Astrocyte (in vitro differentiated cells and primary cell): Measurements from ENCODE around the gene PTPRK. TPM values are rescaled to one million over a fixed set of nuclear protein-coding genes. Genes with fewer than 3 reads are reported as not detected.

Source experiments
- DNase-seq: peaks from one replicate; pipeline ENCODE4 v3.0.0-alpha.2; 2010; ENCODE audit warnings: low read depth
- FAIRE-seq: peaks from 2 replicates; lab custom pipeline; 2011; peaks lifted over from hg19 to GRCh38; lab: Jason Lieb, UNC
- H2AFZ ChIP-seq: 2 replicates; pipeline ENCODE4 v1.6.0; 2012; ENCODE audit warnings: low read depth, low read length, inconsistent platforms
- H3K27ac ChIP-seq: 2 replicates; pipeline ENCODE4 v1.5.1; 2011; ENCODE audit warnings: low read depth, low read length, inconsistent platforms
- H3K27me3 ChIP-seq: 2 replicates; pipeline ENCODE4 v1.6.0; 2011; ENCODE audit warnings: low read length, inconsistent platforms; ENCODE audit not compliant: insufficient read depth
- H3K36me3 ChIP-seq: 2 replicates; pipeline ENCODE4 v1.5.1; 2011; ENCODE audit warnings: low read length, inconsistent platforms; ENCODE audit not compliant: insufficient read depth
- H3K4me1 ChIP-seq: 2 replicates; pipeline ENCODE4 v1.5.1; 2011; ENCODE audit warnings: low read length, inconsistent platforms; ENCODE audit not compliant: insufficient read depth
- H3K4me2 ChIP-seq: 2 replicates; pipeline ENCODE4 v1.6.0; 2012; ENCODE audit warnings: low read length, inconsistent platforms
- H3K4me3 ChIP-seq: 2 replicates; pipeline ENCODE4 v1.5.1; 2011; ENCODE audit warnings: low read depth, mild to moderate bottlenecking, low read length, inconsistent platforms; ENCODE audit not compliant: insufficient read depth
- H3K79me2 ChIP-seq: 2 replicates; pipeline ENCODE4 v1.6.0; 2012; ENCODE audit warnings: mild to moderate bottlenecking, low read length, inconsistent platforms; ENCODE audit not compliant: insufficient read depth
- H3K9ac ChIP-seq: 2 replicates; pipeline ENCODE4 v1.6.0; 2012; ENCODE audit warnings: mild to moderate bottlenecking, low read length, inconsistent platforms
- H3K9me3 ChIP-seq: 2 replicates; pipeline ENCODE4 v1.5.1; 2012; ENCODE audit warnings: low read depth, mild to moderate bottlenecking, low read length, inconsistent platforms; ENCODE audit not compliant: insufficient read depth
- H4K20me1 ChIP-seq: 2 replicates; pipeline ENCODE4 v1.6.0; 2012; ENCODE audit warnings: low read length, inconsistent platforms; ENCODE audit not compliant: insufficient read depth
- H3K27ac Mint-ChIP-seq: one replicate; pipeline ENCODE4 v1.8.0; 2021; ENCODE audit warnings: mild to moderate bottlenecking, mixed read lengths; ENCODE audit not compliant: unreplicated experiment
- H3K27me3 Mint-ChIP-seq: one replicate; pipeline ENCODE4 v1.8.0; 2021; ENCODE audit warnings: low read depth, mixed read lengths; ENCODE audit not compliant: unreplicated experiment
- H3K36me3 Mint-ChIP-seq: one replicate; pipeline ENCODE4 v1.8.0; 2021; ENCODE audit warnings: low read depth, mixed read lengths; ENCODE audit not compliant: unreplicated experiment
- H3K4me1 Mint-ChIP-seq: one replicate; pipeline ENCODE4 v1.8.0; 2021; ENCODE audit warnings: low read depth, mixed read lengths; ENCODE audit not compliant: unreplicated experiment
- H3K4me3 Mint-ChIP-seq: one replicate; pipeline ENCODE4 v1.8.0; 2021; ENCODE audit warnings: mild to moderate bottlenecking, moderate library complexity, mixed read lengths; ENCODE audit not compliant: unreplicated experiment
- H3K9me3 Mint-ChIP-seq: one replicate; pipeline ENCODE4 v1.8.0; 2021; ENCODE audit warnings: mild to moderate bottlenecking, mixed read lengths; ENCODE audit not compliant: unreplicated experiment
- CTCF ChIP-seq: IDR thresholded peaks from 2 replicates; pipeline ENCODE4 v1.5.1; 2011; ENCODE audit warnings: low read depth, mild to moderate bottlenecking, inconsistent platforms, low read length, moderate library complexity; ENCODE audit not compliant: insufficient read depth
- EZH2 ChIP-seq: IDR thresholded peaks from 2 replicates; pipeline ENCODE4 v1.6.1; 2012; ENCODE audit warnings: mild to moderate bottlenecking, low read length, inconsistent platforms; ENCODE audit not compliant: insufficient read depth
- total RNA-seq: library from RNA; stranded (reverse); gene quantifications from 2 replicates; pipeline ENCODE4 v1.2.1, GENCODE V29; 2021

PTPRK gene
- total RNA-seq, 1 donor from 2014 or later: 159 TPM

- H3K9me3 Mint-ChIP-seq: no peaks in the 10 kb centered on the region
- H3K27ac Mint-ChIP-seq: peak overlapping the region; percentile 97
- H3K27ac ChIP-seq: peak overlapping the region; percentile 100
- peak overlapping the region; percentile 99 for H3K9ac ChIP-seq
- H3K4me3 ChIP-seq: peak overlapping the region; percentile 90
- DNase-seq: peak; percentile 45
- H3K79me2 ChIP-seq: peaks cover 60% of the 10 kb centered on the region
- peaks cover 35% of the 10 kb centered on the region for H3K4me1 Mint-ChIP-seq
- TF ChIP-seq CTCF (peak; percentile 7), EZH2 (no peak)
- H3K4me3 Mint-ChIP-seq: peak overlapping the region; percentile 99
- H3K27me3 ChIP-seq: no peaks in the 10 kb centered on the region
- H3K36me3 Mint-ChIP-seq: no peaks in the 10 kb centered on the region
- peaks cover 34% of the 10 kb centered on the region for H3K4me1 ChIP-seq
- H2AFZ ChIP-seq: peak overlapping the region; percentile 60
- H4K20me1 ChIP-seq: peaks cover 36% of the 10 kb centered on the region
- H3K4me2 ChIP-seq: peak overlapping the region; percentile 94
- no peak for FAIRE-seq
- no peaks in the 10 kb centered on the region for H3K9me3 ChIP-seq
- H3K36me3 ChIP-seq: no peaks in the 10 kb centered on the region
- no peaks in the 10 kb centered on the region for H3K27me3 Mint-ChIP-seq
These were observed 1.1 kb downstream of the PTPRK start for GRCh38 chr6:128519132-128519930.

- H2AFZ ChIP-seq: peak overlapping the region; percentile 60
- TF ChIP-seq EZH2: no peak
- no peak for TF ChIP-seq CTCF
- peak overlapping the region; percentile 90 for H3K4me3 ChIP-seq
- H3K36me3 Mint-ChIP-seq: peaks cover under 1% of the 10 kb centered on the region
- H3K4me3 Mint-ChIP-seq: peak overlapping the region; percentile 99
- H3K27ac Mint-ChIP-seq: peak overlapping the region; percentile 90
- no peaks in the 10 kb centered on the region for H3K27me3 Mint-ChIP-seq
- no peak for FAIRE-seq
- no peaks in the 10 kb centered on the region for H3K9me3 ChIP-seq
- peaks cover 36% of the 10 kb centered on the region for H4K20me1 ChIP-seq
- H3K4me1 Mint-ChIP-seq: peaks cover 40% of the 10 kb centered on the region
- H3K4me2 ChIP-seq: peak overlapping the region; percentile 94
- H3K27me3 ChIP-seq: no peaks in the 10 kb centered on the region
- no peaks in the 10 kb centered on the region for H3K9me3 Mint-ChIP-seq
- H3K79me2 ChIP-seq: peaks cover 67% of the 10 kb centered on the region
- H3K9ac ChIP-seq: peak overlapping the region; percentile 99
- no peak for DNase-seq
- H3K27ac ChIP-seq: peak overlapping the region; percentile 100
- H3K36me3 ChIP-seq: no peaks in the 10 kb centered on the region
- peaks cover 34% of the 10 kb centered on the region for H3K4me1 ChIP-seq
These were observed 1.8 kb downstream of the PTPRK start for GRCh38 chr6:128518434-128519131.
